CD14-positive monocyte (primary cell): ENCODE data around the gene WLS. TPM values are rescaled to one million over a fixed set of nuclear protein-coding genes. Genes with fewer than 3 reads are reported as not detected.

Experiments
- DNase-seq, 3 donors: peaks; one replicate each; pipeline ENCODE4 v3.0.0-alpha.2; 2011 to 2022
- H2AFZ ChIP-seq: 2 replicates; pipeline ENCODE4 v1.6.0; 2012; ENCODE audit warnings: mild to moderate bottlenecking, low read depth, low read length, inconsistent platforms; ENCODE audit not compliant: insufficient read depth, poor library complexity, severe bottlenecking
- H3K27ac ChIP-seq, 2 donors: 1 replicate in 1 of 2; 2 replicates in 1 of 2; pipeline ENCODE4 v1.5.1; 2012 to 2013; ENCODE audit warnings: low read length in 2 of 2, control low read depth in 1 of 2, inconsistent platforms in 1 of 2, low read depth in 1 of 2, mild to moderate bottlenecking in 1 of 2
- H3K27me3 ChIP-seq, 2 donors: one replicate each; pipeline versions ENCODE4 v1.6.0 to v1.6.1; 2011 to 2013; ENCODE audit warnings: low read length in 2 of 2; ENCODE audit not compliant: control insufficient read depth in 2 of 2, insufficient read depth in 2 of 2
- H3K36me3 ChIP-seq, 2 donors: replicated peaks in 1 of 2; 1 replicate in 1 of 2; 2 replicates in 1 of 2; pipeline versions ENCODE4 v1.5.1 to v1.6.1; 2012 to 2013; ENCODE audit warnings: low read length in 2 of 2, control low read depth in 1 of 2, inconsistent platforms in 1 of 2, mild to moderate bottlenecking in 1 of 2; ENCODE audit not compliant: insufficient read depth in 2 of 2, control insufficient read depth in 1 of 2
- H3K4me1 ChIP-seq, 2 donors: 1 replicate in 1 of 2; 2 replicates in 1 of 2; pipeline versions ENCODE4 v1.5.1 to v1.6.1; 2012 to 2013; ENCODE audit warnings: low read length in 2 of 2, control low read depth in 1 of 2, inconsistent platforms in 1 of 2, mild to moderate bottlenecking in 1 of 2, moderate library complexity in 1 of 2; ENCODE audit not compliant: insufficient read depth in 2 of 2, control insufficient read depth in 1 of 2
- H3K4me2 ChIP-seq: replicated peaks from 2 replicates; pipeline ENCODE3; 2012; ENCODE audit warnings: low read length, moderate library complexity, mild to moderate bottlenecking; ENCODE audit not compliant: poor library complexity, severe bottlenecking; ENCODE audit errors: extremely low read depth
- H3K4me3 ChIP-seq, 3 experiments: fragments of 200-600 bp in 1 of 3; sonication (generic) in 1 of 3; replicated peaks in 1 of 3; 1 replicate in 2 of 3; 2 replicates in 1 of 3; pipeline ENCODE4 v1.5.1; 2011 to 2013; ENCODE audit warnings: low read length in 3 of 3, mild to moderate bottlenecking in 3 of 3, control low read depth in 2 of 3, low read depth in 2 of 3, inconsistent platforms in 1 of 3, moderate library complexity in 1 of 3
- H3K79me2 ChIP-seq: 2 replicates; pipeline ENCODE4 v1.6.0; 2012; ENCODE audit warnings: mild to moderate bottlenecking, control low read depth, inconsistent platforms, low read length, moderate library complexity; ENCODE audit not compliant: insufficient read depth
- H3K9ac ChIP-seq: 2 replicates; pipeline ENCODE4 v1.6.0; 2017; ENCODE audit warnings: low read length, mild to moderate bottlenecking; ENCODE audit not compliant: insufficient read depth, poor library complexity, severe bottlenecking
- H3K9me3 ChIP-seq, 2 donors: replicated peaks in 1 of 2; 1 replicate in 1 of 2; 2 replicates in 1 of 2; pipeline versions ENCODE4 v1.5.1 to v1.6.1; 2012 to 2013; ENCODE audit warnings: low read length in 2 of 2, control low read depth in 1 of 2; ENCODE audit not compliant: control insufficient read depth in 1 of 2, insufficient read depth in 1 of 2
- H4K20me1 ChIP-seq: 2 replicates; pipeline ENCODE4 v1.6.0; 2012; ENCODE audit warnings: mild to moderate bottlenecking, low read length, control low read depth, moderate library complexity; ENCODE audit not compliant: insufficient read depth
- H3K27ac Mint-ChIP-seq, 7 donors: one replicate each; pipeline ENCODE4 v1.8.0; 2020; ENCODE audit warnings: mild to moderate bottlenecking in 7 of 7, mixed read lengths in 7 of 7, moderate library complexity in 6 of 7, inconsistent platforms in 2 of 7
- H3K27me3 Mint-ChIP-seq, 3 donors: one replicate each; pipeline ENCODE4 v1.8.0; 2021 to 2022; ENCODE audit warnings: low read depth in 3 of 3, mild to moderate bottlenecking in 3 of 3, mixed read lengths in 3 of 3, moderate library complexity in 3 of 3, inconsistent platforms in 1 of 3
- H3K36me3 Mint-ChIP-seq, 2 donors: one replicate each; pipeline ENCODE4 v1.8.0; 2020; ENCODE audit warnings: mixed read lengths in 2 of 2, inconsistent platforms in 1 of 2, mild to moderate bottlenecking in 1 of 2
- H3K4me1 Mint-ChIP-seq: one replicate; pipeline ENCODE4 v1.8.0; 2020; ENCODE audit warnings: mild to moderate bottlenecking, mixed read lengths
- H3K4me3 Mint-ChIP-seq, 2 donors: one replicate each; pipeline ENCODE4 v1.8.0; 2020; ENCODE audit warnings: mild to moderate bottlenecking in 2 of 2, mixed read lengths in 2 of 2, moderate library complexity in 1 of 2
- H3K9me3 Mint-ChIP-seq, 7 donors: one replicate each; pipeline ENCODE4 v1.8.0; 2020 to 2022; ENCODE audit warnings: mixed read lengths in 7 of 7, mild to moderate bottlenecking in 6 of 7, moderate library complexity in 6 of 7, inconsistent platforms in 2 of 7
- CTCF ChIP-seq: fragments of 200-600 bp; IDR thresholded peaks from one replicate; pipeline ENCODE4 v1.8.0; 2022; ENCODE audit warnings: antibody characterized with exemption, mild to moderate bottlenecking
- WGBS: methylation state at CpG from one replicate; pipeline ENCODE4 v1.1.5; 2013; ENCODE audit warnings: missing lambda C conversion rate; ENCODE audit not compliant: insufficient coverage; 5-methylcytosine and 5-hydroxymethylcytosine counted together
- intact Hi-C, 2 donors: fragments of 100-400 bp; cut with micrococcal nuclease; formaldehyde crosslinking; loops; one replicate each; pipeline versions ENCODE4 v1.15.0 to v1.15.1; 2023
- polyA plus RNA-seq, 3 donors: library from polyadenylated mRNA; depleted of rRNA in 1 of 3; unstranded in 2 of 3; stranded (reverse) in 1 of 3; fragments of 300-500 nt in 2 of 3; fragments of >200 nt in 1 of 3; fragmentation: Illumina TruSeq in 2 of 3; gene quantifications; 1 replicate in 2 of 3; 2 replicates in 1 of 3; pipeline ENCODE4 v1.2.3, GENCODE V29; 2012 to 2021

Gene WLS
- polyA plus RNA-seq, 3 donors = 29.8 to 46.3 (median 34.6) TPM

DNA sequence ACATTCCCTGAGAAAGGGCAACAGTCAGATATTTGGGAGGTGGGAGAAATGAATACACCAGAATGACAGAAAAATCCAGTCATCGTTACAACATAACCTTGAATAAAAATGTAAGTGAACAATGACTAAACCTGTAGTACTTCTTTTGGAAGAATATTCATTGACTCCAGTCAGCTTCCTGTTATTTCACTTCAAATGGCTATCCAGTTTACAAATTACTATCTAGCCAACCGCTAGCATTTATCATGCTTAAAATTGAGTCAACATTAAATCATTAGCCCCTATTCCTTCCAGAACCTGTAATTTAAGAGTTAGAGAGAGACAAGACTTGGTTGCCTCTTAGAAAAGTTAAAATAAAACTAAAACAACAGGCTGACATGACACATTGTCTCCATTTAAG lies 33.6 kb downstream of the WLS start:
- Histone ChIP-seq H2AFZ (no peak overlapping the region), H3K4me3 (no peak overlapping the region), H3K27me3 (no peaks in the 10 kb centered on the region), H3K9me3 (no peaks in the 10 kb centered on the region), H3K79me2 (no peaks in the 10 kb centered on the region), H3K9ac (no peak overlapping the region), H3K27ac (no peak overlapping the region), H4K20me1 (peaks cover 41% of the 10 kb centered on the region), H3K4me2 (no peak overlapping the region), H3K4me1 (no peaks in the 10 kb centered on the region), H3K36me3 (peaks cover 0 to 2% of the 10 kb centered on the region in 2 donors)
- intact Hi-C loops = no loop called here
- Mint-ChIP-seq H3K4me3 (no peak overlapping the region), H3K36me3 (peaks cover 6 to 8% of the 10 kb centered on the region in 2 donors), H3K4me1 (no peaks in the 10 kb centered on the region), H3K27me3 (peaks cover 2 to 3% (median 3%) of the 10 kb centered on the region in 3 donors), H3K27ac (no peak overlapping the region), H3K9me3 (no peaks in the 10 kb centered on the region)
- no peak for TF ChIP-seq CTCF
- WGBS = no CpG with 5 or more reads among the region's 2 CpGs
- no peak for DNase-seq

DNA sequence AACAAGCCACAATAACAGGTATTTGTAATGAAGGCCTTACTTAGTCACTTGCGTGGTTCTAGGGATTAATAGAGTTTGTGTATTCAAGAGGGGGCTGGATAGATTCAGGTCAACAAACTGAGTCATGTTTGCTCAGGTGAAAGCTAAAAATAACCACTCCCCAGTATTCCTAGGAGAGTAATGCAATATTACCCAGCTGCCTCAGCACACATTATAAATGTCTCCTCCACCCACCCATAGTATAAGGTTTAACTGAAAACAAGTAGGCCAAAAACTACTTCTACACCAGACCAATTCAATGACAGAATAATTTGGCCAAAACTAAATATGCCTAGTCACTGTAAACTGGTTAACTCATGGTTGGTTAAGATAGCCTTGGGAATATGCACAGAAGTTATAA lies 34.4 kb downstream of the WLS start:
- H3K36me3 ChIP-seq = peaks cover 0 to 10% of the 10 kb centered on the region in 2 donors
- no peaks in the 10 kb centered on the region for H3K4me1 ChIP-seq
- H3K9me3 ChIP-seq = no peaks in the 10 kb centered on the region
- peaks cover 37% of the 10 kb centered on the region for H4K20me1 ChIP-seq
- no peaks in the 10 kb centered on the region for H3K79me2 ChIP-seq
- Mint-ChIP-seq H3K36me3 (peaks cover 12 to 16% of the 10 kb centered on the region in 2 donors), H3K27ac (no peak overlapping the region), H3K4me3 (no peak overlapping the region), H3K4me1 (no peaks in the 10 kb centered on the region), H3K27me3 (peaks cover 2 to 3% (median 3%) of the 10 kb centered on the region in 3 donors), H3K9me3 (no peaks in the 10 kb centered on the region)
- H3K4me3 ChIP-seq = no peak overlapping the region
- H3K9ac ChIP-seq = no peak overlapping the region
- intact Hi-C loops = no loop called here
- no peak overlapping the region for H2AFZ ChIP-seq
- no CpG with 5 or more reads among the region's 1 CpG for WGBS
- no peak overlapping the region for H3K27ac ChIP-seq
- H3K27me3 ChIP-seq = no peaks in the 10 kb centered on the region
- no peak for TF ChIP-seq CTCF
- H3K4me2 ChIP-seq = no peak overlapping the region
- no peak for DNase-seq
